Neural cell (in vitro differentiated cells): ENCODE results near the gene BABAM2. TPM values are rescaled to one million over a fixed set of nuclear protein-coding genes. Genes with fewer than 3 reads are reported as not detected.
"Not testable (repeated sequence)": the region's sequence is repeated elsewhere in the genome, so short reads cannot be mapped to it uniquely, and the experiment has no call there.

ENCODE experiments used
- H2AFZ ChIP-seq: fragments of 200-600, 300-800 bp; sonication (generic), shearing (Covaris generic); 2 replicates; pipeline ENCODE4 v1.6.0; 2014; ENCODE audit warnings: low read depth, mild to moderate bottlenecking, antibody characterized with exemption, low read length, moderate library complexity
- H3F3A ChIP-seq: fragments of 200-600 bp; shearing (Covaris generic); 2 replicates; pipeline ENCODE4 v1.6.1; 2016; ENCODE audit warnings: mild to moderate bottlenecking, moderate library complexity, mixed read lengths, antibody characterized with exemption, low read length; ENCODE audit not compliant: insufficient read depth, poor library complexity, severe bottlenecking
- H3K27ac ChIP-seq: fragments of 200-600, 300-800 bp; sonication (generic), shearing (Covaris generic); 2 replicates; pipeline ENCODE4 v1.5.1; 2014; ENCODE audit warnings: mild to moderate bottlenecking, low read length, moderate library complexity
- H3K27me3 ChIP-seq: fragments of 300-800, 200-600 bp; sonication (generic), shearing (Covaris generic); 2 replicates; pipeline ENCODE4 v1.6.0; 2014; ENCODE audit warnings: mild to moderate bottlenecking, low read depth, low read length, moderate library complexity; ENCODE audit not compliant: insufficient read depth
- H3K36me3 ChIP-seq: fragments of 300-800, 200-600 bp; sonication (generic), shearing (Covaris generic); 2 replicates; pipeline ENCODE4 v1.5.1; 2014; ENCODE audit warnings: mild to moderate bottlenecking, antibody characterized with exemption, low read length, moderate library complexity; ENCODE audit not compliant: insufficient read depth
- H3K4me2 ChIP-seq: fragments of 300-800, 200-600 bp; sonication (generic), shearing (Covaris generic); 2 replicates; pipeline ENCODE4 v1.6.0; 2014; ENCODE audit warnings: mild to moderate bottlenecking, low read length
- H3K4me3 ChIP-seq: fragments of 300-800, 200-600 bp; sonication (generic), shearing (Covaris generic); 2 replicates; pipeline ENCODE4 v1.5.1; 2014; ENCODE audit warnings: mild to moderate bottlenecking, low read length, moderate library complexity
- H3K79me2 ChIP-seq: fragments of 200-600 bp; shearing (Covaris generic); replicated peaks from 2 replicates; pipeline ENCODE4 v1.6.0; 2014; ENCODE audit warnings: mild to moderate bottlenecking, low read length, moderate library complexity; ENCODE audit not compliant: insufficient read depth
- H3K9ac ChIP-seq: fragments of 300-800, 200-600 bp; sonication (generic), shearing (Covaris generic); 2 replicates; pipeline ENCODE4 v1.6.1; 2016; ENCODE audit warnings: mild to moderate bottlenecking, low read length, mixed read lengths
- H3K9me2 ChIP-seq: fragments of 200-600 bp; shearing (Covaris generic); 2 replicates; pipeline ENCODE4 v1.6.1; 2016; ENCODE audit warnings: mild to moderate bottlenecking, low read length, mixed read lengths; ENCODE audit not compliant: insufficient read depth
- H3K9me3 ChIP-seq: fragments of 200-600, 300-800 bp; sonication (generic), shearing (Covaris generic); 2 replicates; pipeline ENCODE4 v1.6.1; 2016; ENCODE audit warnings: mild to moderate bottlenecking, mixed run types, low read length, moderate library complexity, mixed read lengths
- H4K20me1 ChIP-seq: fragments of 200-600 bp; shearing (Covaris generic); 2 replicates; pipeline ENCODE4 v1.6.1; 2016; ENCODE audit warnings: mild to moderate bottlenecking, mixed run types; ENCODE audit not compliant: insufficient read depth
- EP300 ChIP-seq: fragments of 450-650 bp; conservative IDR thresholded peaks from 2 replicates; pipeline ENCODE4 v1.6.1; 2014; ENCODE audit warnings: antibody characterized with exemption, mild to moderate bottlenecking, moderate library complexity; ENCODE audit not compliant: poor library complexity, severe bottlenecking
- EZH2 ChIP-seq: fragments of 200-600, 300-800 bp; shearing (Covaris generic), sonication (generic); IDR thresholded peaks from 2 replicates; pipeline ENCODE4 v1.6.1; 2014; ENCODE audit warnings: antibody characterized with exemption, low read length, borderline replicate concordance, mild to moderate bottlenecking; ENCODE audit not compliant: insufficient read depth, poor library complexity, severe bottlenecking
- MXI1 ChIP-seq: fragments of 450-650 bp; conservative IDR thresholded peaks from 2 replicates; pipeline ENCODE4 v1.6.1; 2014; ENCODE audit warnings: antibody characterized with exemption, mild to moderate bottlenecking; ENCODE audit not compliant: poor library complexity, severe bottlenecking
- POLR2AphosphoS5 ChIP-seq: IDR thresholded peaks from 2 replicates; pipeline ENCODE4 v1.6.1; 2012
- RAD21 ChIP-seq: fragments of 450-650 bp; conservative IDR thresholded peaks from 2 replicates; pipeline ENCODE4 v1.6.1; 2014; ENCODE audit warnings: antibody characterized with exemption, mild to moderate bottlenecking, moderate library complexity
- SMC3 ChIP-seq: fragments of 450-650 bp; conservative IDR thresholded peaks from 2 replicates; pipeline ENCODE4 v1.6.1; 2014; ENCODE audit warnings: antibody characterized with exemption, mild to moderate bottlenecking, moderate library complexity; ENCODE audit not compliant: poor library complexity
- TAF1 ChIP-seq: IDR thresholded peaks from 2 replicates; pipeline ENCODE4 v1.6.1; 2012; ENCODE audit warnings: low read depth
- polyA plus RNA-seq: library from polyadenylated mRNA; depleted of rRNA; stranded (reverse); fragments of >200 nt; gene quantifications from 2 replicates; pipeline ENCODE4 v1.2.3, GENCODE V29; 2014
- TF ChIP-seq, protein P1 (sequence below): fragments of 450-650 bp; IDR thresholded peaks from 2 replicates; pipeline ENCODE4 v1.5.1; 2014; ENCODE audit warnings: antibody characterized with exemption, mild to moderate bottlenecking, moderate library complexity; ENCODE audit not compliant: poor library complexity, severe bottlenecking
- TF ChIP-seq, protein P2 (sequence below): IDR thresholded peaks from 2 replicates; pipeline ENCODE4 v1.6.1; 2012; ENCODE audit warnings: borderline replicate concordance

BABAM2 gene
- polyA plus RNA-seq, 1 donor from 2014 or later, result 15.3 TPM

DNA sequence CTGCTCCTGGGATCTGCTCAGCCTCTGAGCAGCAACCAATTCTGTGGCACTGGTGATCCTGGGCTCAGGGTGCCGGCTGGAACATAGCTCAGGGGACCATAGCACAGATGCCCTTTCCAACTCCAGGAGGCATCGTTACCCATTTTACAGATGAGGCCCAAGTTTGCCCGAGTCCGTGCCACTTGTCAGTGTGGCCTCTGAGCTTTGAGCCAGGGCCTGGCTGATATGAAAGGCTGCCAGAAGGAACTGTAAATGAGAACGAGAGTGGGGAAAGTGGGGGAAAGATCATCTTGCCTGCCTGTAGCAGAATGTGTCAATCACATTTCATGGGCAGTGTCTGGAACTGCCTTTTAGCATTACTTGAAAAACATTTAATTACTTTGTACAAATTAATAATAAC, 478.8 kb downstream of the BABAM2 start:
- H3K4me3 ChIP-seq, result no peak overlapping the region
- no peaks in the 10 kb centered on the region for H3K27me3 ChIP-seq
- no peaks in the 10 kb centered on the region for H3K79me2 ChIP-seq
- no peak overlapping the region for H3K27ac ChIP-seq
- H3F3A ChIP-seq, result no peaks in the 10 kb centered on the region
- H3K9ac ChIP-seq, result no peak overlapping the region
- H3K36me3 ChIP-seq, result no peaks in the 10 kb centered on the region
- TF ChIP-seq TAF1 (no peak), MXI1 (no peak), EZH2 (no peak), RAD21 (no peak), EP300 (no peak), SMC3 (no peak)
- TF ChIP-seq, protein P1, sequence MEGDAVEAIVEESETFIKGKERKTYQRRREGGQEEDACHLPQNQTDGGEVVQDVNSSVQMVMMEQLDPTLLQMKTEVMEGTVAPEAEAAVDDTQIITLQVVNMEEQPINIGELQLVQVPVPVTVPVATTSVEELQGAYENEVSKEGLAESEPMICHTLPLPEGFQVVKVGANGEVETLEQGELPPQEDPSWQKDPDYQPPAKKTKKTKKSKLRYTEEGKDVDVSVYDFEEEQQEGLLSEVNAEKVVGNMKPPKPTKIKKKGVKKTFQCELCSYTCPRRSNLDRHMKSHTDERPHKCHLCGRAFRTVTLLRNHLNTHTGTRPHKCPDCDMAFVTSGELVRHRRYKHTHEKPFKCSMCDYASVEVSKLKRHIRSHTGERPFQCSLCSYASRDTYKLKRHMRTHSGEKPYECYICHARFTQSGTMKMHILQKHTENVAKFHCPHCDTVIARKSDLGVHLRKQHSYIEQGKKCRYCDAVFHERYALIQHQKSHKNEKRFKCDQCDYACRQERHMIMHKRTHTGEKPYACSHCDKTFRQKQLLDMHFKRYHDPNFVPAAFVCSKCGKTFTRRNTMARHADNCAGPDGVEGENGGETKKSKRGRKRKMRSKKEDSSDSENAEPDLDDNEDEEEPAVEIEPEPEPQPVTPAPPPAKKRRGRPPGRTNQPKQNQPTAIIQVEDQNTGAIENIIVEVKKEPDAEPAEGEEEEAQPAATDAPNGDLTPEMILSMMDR, result no peak
- TF ChIP-seq, protein P2, sequence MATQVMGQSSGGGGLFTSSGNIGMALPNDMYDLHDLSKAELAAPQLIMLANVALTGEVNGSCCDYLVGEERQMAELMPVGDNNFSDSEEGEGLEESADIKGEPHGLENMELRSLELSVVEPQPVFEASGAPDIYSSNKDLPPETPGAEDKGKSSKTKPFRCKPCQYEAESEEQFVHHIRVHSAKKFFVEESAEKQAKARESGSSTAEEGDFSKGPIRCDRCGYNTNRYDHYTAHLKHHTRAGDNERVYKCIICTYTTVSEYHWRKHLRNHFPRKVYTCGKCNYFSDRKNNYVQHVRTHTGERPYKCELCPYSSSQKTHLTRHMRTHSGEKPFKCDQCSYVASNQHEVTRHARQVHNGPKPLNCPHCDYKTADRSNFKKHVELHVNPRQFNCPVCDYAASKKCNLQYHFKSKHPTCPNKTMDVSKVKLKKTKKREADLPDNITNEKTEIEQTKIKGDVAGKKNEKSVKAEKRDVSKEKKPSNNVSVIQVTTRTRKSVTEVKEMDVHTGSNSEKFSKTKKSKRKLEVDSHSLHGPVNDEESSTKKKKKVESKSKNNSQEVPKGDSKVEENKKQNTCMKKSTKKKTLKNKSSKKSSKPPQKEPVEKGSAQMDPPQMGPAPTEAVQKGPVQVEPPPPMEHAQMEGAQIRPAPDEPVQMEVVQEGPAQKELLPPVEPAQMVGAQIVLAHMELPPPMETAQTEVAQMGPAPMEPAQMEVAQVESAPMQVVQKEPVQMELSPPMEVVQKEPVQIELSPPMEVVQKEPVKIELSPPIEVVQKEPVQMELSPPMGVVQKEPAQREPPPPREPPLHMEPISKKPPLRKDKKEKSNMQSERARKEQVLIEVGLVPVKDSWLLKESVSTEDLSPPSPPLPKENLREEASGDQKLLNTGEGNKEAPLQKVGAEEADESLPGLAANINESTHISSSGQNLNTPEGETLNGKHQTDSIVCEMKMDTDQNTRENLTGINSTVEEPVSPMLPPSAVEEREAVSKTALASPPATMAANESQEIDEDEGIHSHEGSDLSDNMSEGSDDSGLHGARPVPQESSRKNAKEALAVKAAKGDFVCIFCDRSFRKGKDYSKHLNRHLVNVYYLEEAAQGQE, result no peak
- H3K9me2 ChIP-seq, result no peaks in the 10 kb centered on the region
- H2AFZ ChIP-seq, result no peak overlapping the region
- H3K4me2 ChIP-seq, result no peak overlapping the region
- H4K20me1 ChIP-seq, result no peaks in the 10 kb centered on the region
- H3K9me3 ChIP-seq, result no peaks in the 10 kb centered on the region

DNA sequence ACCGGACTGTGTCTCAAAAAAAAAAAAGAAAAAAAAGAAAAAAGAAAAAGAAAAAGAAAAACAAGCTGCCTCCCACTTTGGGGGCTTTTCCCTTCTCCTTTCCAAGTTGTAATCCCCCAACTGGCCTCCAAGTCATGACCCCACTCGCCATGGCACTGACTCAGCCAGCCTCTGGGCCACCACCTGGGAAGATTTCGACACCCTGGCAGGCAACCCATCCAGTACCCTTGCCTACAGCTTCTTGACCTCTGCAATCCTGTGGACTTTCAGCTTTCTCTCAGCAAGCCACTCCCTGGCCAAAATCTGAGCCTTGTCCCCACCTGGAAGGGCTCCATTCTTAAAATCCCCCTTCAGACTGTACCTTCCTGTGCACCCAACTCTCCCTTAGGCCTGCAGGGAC, 479.8 kb downstream of the BABAM2 start:
- H3K4me2 ChIP-seq, result no peak overlapping the region
- no peak overlapping the region for H3K4me3 ChIP-seq
- no peak overlapping the region for H3K27ac ChIP-seq
- TF ChIP-seq EZH2 (no peak), MXI1 (no peak), POLR2AphosphoS5 (no peak), EP300 (no peak)
- no peaks in the 10 kb centered on the region for H3K36me3 ChIP-seq
- H4K20me1 ChIP-seq, result no peaks in the 10 kb centered on the region
- no peaks in the 10 kb centered on the region for H3K79me2 ChIP-seq
- H3K9ac ChIP-seq, result no peak overlapping the region
- no peaks in the 10 kb centered on the region for H3K9me3 ChIP-seq
- no peaks in the 10 kb centered on the region for H3F3A ChIP-seq
- no peaks in the 10 kb centered on the region for H3K27me3 ChIP-seq
- H2AFZ ChIP-seq, result no peak overlapping the region
- no peaks in the 10 kb centered on the region for H3K9me2 ChIP-seq

DNA sequence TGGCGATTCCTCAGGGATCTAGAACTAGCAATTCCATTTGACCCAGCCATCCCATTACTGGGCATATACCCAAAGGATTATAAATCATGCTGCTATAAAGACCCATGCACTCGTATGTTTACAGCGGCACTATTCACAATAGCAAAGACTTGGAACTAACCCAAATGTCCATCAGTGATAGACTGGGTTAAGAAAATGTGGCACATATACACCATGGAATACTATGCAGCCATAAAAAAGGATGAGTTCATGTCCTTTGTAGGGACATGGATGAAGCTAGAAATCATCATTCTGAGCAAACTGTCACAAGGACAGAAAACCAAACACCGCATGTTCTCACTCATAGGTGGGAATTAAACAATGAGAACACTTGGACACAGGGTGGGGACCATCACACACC, 481.2 kb downstream of the BABAM2 start:
- H4K20me1 ChIP-seq, H3K9ac ChIP-seq: not testable (repeated sequence)

More for the DNA sequence above, 481.2 kb downstream of the BABAM2 start:
- H3K79me2 ChIP-seq, H3K4me3 ChIP-seq, H3K27ac ChIP-seq, H3F3A ChIP-seq, H3K27me3 ChIP-seq, H3K4me2 ChIP-seq, H2AFZ ChIP-seq, H3K36me3 ChIP-seq, H3K9me2 ChIP-seq, H3K9me3 ChIP-seq: not testable (repeated sequence)
